Mesendoderm (in vitro differentiated cells): Measurements from ENCODE around the gene KATNIP.
A peak's percentile ranks its signal among the peaks of the same experiment; 100 is the strongest.

Experiments
- DNase-seq: peaks from one replicate; pipeline ENCODE4 v3.0.0; 2013
- H2AK5ac ChIP-seq: 2 replicates; pipeline ENCODE4 v1.6.1; 2013; ENCODE audit warnings: low read length, inconsistent platforms
- H2BK120ac ChIP-seq: 2 replicates; pipeline ENCODE4 v1.6.1; 2013; ENCODE audit warnings: low read depth, mild to moderate bottlenecking, low read length, moderate library complexity, mixed read lengths
- H2BK15ac ChIP-seq: replicated peaks from 2 replicates; pipeline ENCODE4 v1.6.1; 2013; ENCODE audit warnings: low read depth, mild to moderate bottlenecking, moderate library complexity
- H2BK5ac ChIP-seq: 2 replicates; pipeline ENCODE4 v1.6.1; 2013; ENCODE audit warnings: low read length, inconsistent platforms
- H3K18ac ChIP-seq: 2 replicates; pipeline ENCODE4 v1.6.1; 2013; ENCODE audit warnings: mild to moderate bottlenecking, low read length, mixed read lengths
- H3K23ac ChIP-seq: one replicate; pipeline ENCODE4 v1.6.1; 2013; ENCODE audit warnings: low read length
- H3K27ac ChIP-seq: 2 replicates; pipeline ENCODE4 v1.5.1; 2013; ENCODE audit warnings: low read depth, mild to moderate bottlenecking, inconsistent platforms, low read length, moderate library complexity
- H3K27me3 ChIP-seq: 2 replicates; pipeline ENCODE4 v1.6.1; 2013; ENCODE audit warnings: low read length, control low read depth, mild to moderate bottlenecking, inconsistent platforms; ENCODE audit not compliant: insufficient read depth, poor library complexity
- H3K36me3 ChIP-seq: 2 replicates; pipeline ENCODE4 v1.6.1; 2013; ENCODE audit warnings: low read length, inconsistent platforms; ENCODE audit not compliant: control insufficient read depth, insufficient read depth
- H3K4ac ChIP-seq: one replicate; pipeline ENCODE4 v1.6.1; 2013; ENCODE audit warnings: low read depth, mild to moderate bottlenecking, low read length, moderate library complexity
- H3K4me1 ChIP-seq: 2 replicates; pipeline ENCODE4 v1.6.1; 2013; ENCODE audit warnings: low read depth, low read length, inconsistent platforms; ENCODE audit not compliant: control insufficient read depth
- H3K4me2 ChIP-seq: 2 replicates; pipeline ENCODE4 v1.6.1; 2013; ENCODE audit warnings: low read length
- H3K4me3 ChIP-seq: 2 replicates; pipeline ENCODE4 v1.5.1; 2013; ENCODE audit warnings: mild to moderate bottlenecking, low read length
- H3K56ac ChIP-seq: one replicate; pipeline ENCODE4 v1.6.1; 2013; ENCODE audit warnings: low read length
- H3K79me1 ChIP-seq: 2 replicates; pipeline ENCODE4 v1.6.1; 2013; ENCODE audit warnings: low read length, inconsistent platforms
- H3K79me2 ChIP-seq: 2 replicates; pipeline ENCODE4 v1.6.1; 2013; ENCODE audit warnings: mild to moderate bottlenecking, low read length; ENCODE audit not compliant: control insufficient read depth, insufficient read depth
- H3K9ac ChIP-seq: 2 replicates; pipeline ENCODE4 v1.6.1; 2013; ENCODE audit warnings: low read length, inconsistent platforms
- H4K5ac ChIP-seq: one replicate; pipeline ENCODE4 v1.6.1; 2013; ENCODE audit warnings: low read length
- H4K8ac ChIP-seq: one replicate; pipeline ENCODE4 v1.6.1; 2013; ENCODE audit warnings: low read depth, mild to moderate bottlenecking, control low read depth, low read length, moderate library complexity
- WGBS: extraction: QIAGEN DNeasy Blood & Tissue Kit; methylation state at CpG from one replicate; pipeline ENCODE4 v1.1.7; 2013; ENCODE audit warnings: low lambda C conversion rate, missing lambda C conversion rate; ENCODE audit not compliant: insufficient coverage; ENCODE audit errors: extremely low coverage; 5-methylcytosine and 5-hydroxymethylcytosine counted together

KATNIP gene

DNA sequence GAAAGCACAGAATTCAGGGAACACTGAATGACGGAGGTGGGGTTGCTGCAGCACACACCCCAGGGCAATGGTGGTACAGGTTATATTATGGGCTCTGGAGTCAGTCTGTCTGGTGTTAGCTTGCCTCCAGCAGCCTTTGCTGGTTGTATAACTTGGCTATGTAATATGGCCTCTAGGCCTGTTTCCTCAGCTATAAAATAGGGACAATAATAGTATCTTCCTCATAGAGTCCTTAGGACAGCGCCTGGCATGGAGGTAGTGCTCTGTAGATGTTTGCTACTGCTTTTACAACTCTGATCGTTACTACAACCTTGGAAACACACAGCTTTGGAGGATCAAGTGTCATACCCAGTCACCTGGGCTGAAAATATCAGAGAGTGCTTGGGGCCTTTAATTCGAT is 31.7 kb upstream of the KATNIP start:
- H3K36me3 ChIP-seq = peaks cover 2% of the 10 kb centered on the region
- H4K8ac ChIP-seq = no peak overlapping the region
- peaks cover 6% of the 10 kb centered on the region for H3K79me1 ChIP-seq
- H3K79me2 ChIP-seq = no peaks in the 10 kb centered on the region
- no peaks in the 10 kb centered on the region for H3K4me1 ChIP-seq
- H3K18ac ChIP-seq = no peak overlapping the region
- no peak overlapping the region for H3K9ac ChIP-seq
- H3K4me2 ChIP-seq = no peak overlapping the region
- no peak overlapping the region for H2BK5ac ChIP-seq
- DNase-seq = no peak
- no peak overlapping the region for H3K56ac ChIP-seq
- H3K4me3 ChIP-seq = no peak overlapping the region
- WGBS = no CpG with 5 or more reads among the region's 4 CpGs
- no peak overlapping the region for H2BK120ac ChIP-seq
- no peak overlapping the region for H3K27ac ChIP-seq
- H3K4ac ChIP-seq = no peak overlapping the region
- no peaks in the 10 kb centered on the region for H3K27me3 ChIP-seq
- no peak overlapping the region for H2AK5ac ChIP-seq
- no peak overlapping the region for H2BK15ac ChIP-seq
- H4K5ac ChIP-seq = no peak overlapping the region
- H3K23ac ChIP-seq = no peak overlapping the region

GRCh38 chr16:27520982-27521673 is 28.8 kb upstream of the KATNIP start:
- no peak overlapping the region for H3K23ac ChIP-seq
- no peak overlapping the region for H3K27ac ChIP-seq
- H2BK15ac ChIP-seq = no peak overlapping the region
- DNase-seq = peak; percentile 7
- H3K4ac ChIP-seq = no peak overlapping the region
- H3K9ac ChIP-seq = no peak overlapping the region
- H3K4me1 ChIP-seq = no peaks in the 10 kb centered on the region
- H2BK120ac ChIP-seq = no peak overlapping the region
- H3K79me1 ChIP-seq = no peaks in the 10 kb centered on the region
- H3K4me3 ChIP-seq = no peak overlapping the region
- no peak overlapping the region for H3K56ac ChIP-seq
- no peak overlapping the region for H2AK5ac ChIP-seq
- H2BK5ac ChIP-seq = no peak overlapping the region
- H3K36me3 ChIP-seq = peaks cover 6% of the 10 kb centered on the region
- no peaks in the 10 kb centered on the region for H3K79me2 ChIP-seq
- H3K4me2 ChIP-seq = no peak overlapping the region
- no peaks in the 10 kb centered on the region for H3K27me3 ChIP-seq
- H4K8ac ChIP-seq = no peak overlapping the region
- H4K5ac ChIP-seq = no peak overlapping the region
- WGBS = no CpG with 5 or more reads among the region's 16 CpGs
- H3K18ac ChIP-seq = no peak overlapping the region

DNA sequence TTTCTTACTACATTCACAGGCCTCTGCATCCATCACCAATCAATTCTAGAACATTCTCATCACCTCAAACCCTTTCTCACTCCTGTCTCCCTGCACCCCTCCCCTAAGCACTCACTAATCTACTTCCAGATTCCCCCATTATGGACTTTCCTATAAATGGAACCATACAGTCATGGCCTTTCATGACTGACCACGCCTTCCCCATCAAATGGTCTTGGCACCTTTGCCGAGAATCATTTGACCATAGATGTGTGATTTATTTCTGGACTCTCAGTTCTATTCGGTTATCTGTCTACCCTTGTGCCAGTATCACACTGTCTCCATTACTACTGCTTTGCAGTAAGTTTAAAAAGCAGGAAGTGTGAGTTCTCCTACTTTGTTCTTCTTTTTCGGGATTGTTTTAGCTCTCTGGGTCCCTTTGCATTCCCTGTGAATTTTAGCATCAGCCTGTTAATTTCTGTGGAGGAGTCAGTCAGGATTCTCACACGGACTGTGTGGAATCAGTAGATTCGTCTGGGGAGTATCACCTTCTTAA is 27.7 kb upstream of the KATNIP start:
- WGBS = no CpG with 5 or more reads among the region's 6 CpGs
- Histone ChIP-seq H2BK15ac (no peak overlapping the region), H4K5ac (no peak overlapping the region), H3K56ac (no peak overlapping the region), H4K8ac (no peak overlapping the region), H3K27me3 (no peaks in the 10 kb centered on the region), H3K27ac (no peak overlapping the region), H3K18ac (no peak overlapping the region), H2BK5ac (no peak overlapping the region), H2AK5ac (no peak overlapping the region), H3K79me1 (no peaks in the 10 kb centered on the region), H3K23ac (no peak overlapping the region), H3K9ac (no peak overlapping the region), H3K4me3 (no peak overlapping the region), H2BK120ac (no peak overlapping the region), H3K79me2 (no peaks in the 10 kb centered on the region), H3K36me3 (peaks cover 8% of the 10 kb centered on the region), H3K4ac (no peak overlapping the region), H3K4me1 (no peaks in the 10 kb centered on the region), H3K4me2 (no peak overlapping the region)
- peak; percentile 13 for DNase-seq

DNA sequence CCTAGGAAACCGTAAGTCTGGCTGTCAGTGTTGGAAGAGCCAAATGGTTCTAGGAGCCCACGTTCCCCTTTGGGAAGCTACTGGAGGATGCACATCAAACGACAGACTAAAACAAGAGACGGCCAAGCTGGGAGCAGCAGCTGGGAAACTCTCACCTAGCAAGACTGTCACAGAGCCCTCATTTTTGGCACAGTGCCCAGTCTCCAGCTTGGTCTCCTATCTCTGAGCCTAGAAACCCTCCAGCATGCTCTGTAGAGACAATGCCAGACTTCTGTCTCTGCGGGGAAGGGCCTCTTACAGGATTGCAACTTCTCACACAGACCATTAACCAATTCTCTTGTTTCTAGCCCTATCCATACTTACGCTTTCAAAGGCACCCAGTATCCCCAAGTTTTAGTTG is 23.8 kb upstream of the KATNIP start:
- H2AK5ac ChIP-seq = no peak overlapping the region
- H2BK15ac ChIP-seq = no peak overlapping the region
- no CpG with 5 or more reads among the region's 6 CpGs for WGBS
- H2BK5ac ChIP-seq = no peak overlapping the region
- H3K27me3 ChIP-seq = no peaks in the 10 kb centered on the region
- H3K36me3 ChIP-seq = peaks cover 16% of the 10 kb centered on the region
- H2BK120ac ChIP-seq = no peak overlapping the region
- H3K56ac ChIP-seq = no peak overlapping the region
- no peaks in the 10 kb centered on the region for H3K4me1 ChIP-seq
- no peaks in the 10 kb centered on the region for H3K79me1 ChIP-seq
- no peak for DNase-seq
- no peak overlapping the region for H3K4me3 ChIP-seq
- no peak overlapping the region for H3K18ac ChIP-seq
- no peak overlapping the region for H3K9ac ChIP-seq
- H4K5ac ChIP-seq = no peak overlapping the region
- no peak overlapping the region for H3K4ac ChIP-seq
- no peak overlapping the region for H3K4me2 ChIP-seq
- H3K23ac ChIP-seq = no peak overlapping the region
- no peaks in the 10 kb centered on the region for H3K79me2 ChIP-seq
- no peak overlapping the region for H3K27ac ChIP-seq
- H4K8ac ChIP-seq = no peak overlapping the region

GRCh38 chr16:27528294-27528693 is 21.6 kb upstream of the KATNIP start:
- H4K5ac ChIP-seq = no peak overlapping the region
- no CpG with 5 or more reads among the region's 4 CpGs for WGBS
- H3K4me1 ChIP-seq = no peaks in the 10 kb centered on the region
- no peak overlapping the region for H3K4me2 ChIP-seq
- H3K18ac ChIP-seq = no peak overlapping the region
- H3K79me1 ChIP-seq = no peaks in the 10 kb centered on the region
- no peaks in the 10 kb centered on the region for H3K27me3 ChIP-seq
- H3K4ac ChIP-seq = no peak overlapping the region
- no peak overlapping the region for H4K8ac ChIP-seq
- H3K79me2 ChIP-seq = no peaks in the 10 kb centered on the region
- no peak overlapping the region for H3K27ac ChIP-seq
- no peak overlapping the region for H2AK5ac ChIP-seq
- no peak overlapping the region for H3K23ac ChIP-seq
- no peak overlapping the region for H3K4me3 ChIP-seq
- H3K9ac ChIP-seq = no peak overlapping the region
- no peak for DNase-seq
- H2BK120ac ChIP-seq = no peak overlapping the region
- H2BK5ac ChIP-seq = no peak overlapping the region
- peaks cover 22% of the 10 kb centered on the region for H3K36me3 ChIP-seq
- H3K56ac ChIP-seq = no peak overlapping the region
- no peak overlapping the region for H2BK15ac ChIP-seq

GRCh38 chr16:27529962-27530361 is 20.0 kb upstream of the KATNIP start:
- no peak overlapping the region for H2BK120ac ChIP-seq
- H3K27ac ChIP-seq = no peak overlapping the region
- H3K23ac ChIP-seq = no peak overlapping the region
- H3K56ac ChIP-seq = no peak overlapping the region
- no peak overlapping the region for H3K9ac ChIP-seq
- no peak overlapping the region for H4K5ac ChIP-seq
- no peak overlapping the region for H2BK5ac ChIP-seq
- H3K4me2 ChIP-seq = no peak overlapping the region
- H3K27me3 ChIP-seq = no peaks in the 10 kb centered on the region
- H4K8ac ChIP-seq = no peak overlapping the region
- no peak overlapping the region for H2BK15ac ChIP-seq
- H3K36me3 ChIP-seq = peaks cover 27% of the 10 kb centered on the region
- H3K79me2 ChIP-seq = no peaks in the 10 kb centered on the region
- no peak overlapping the region for H3K18ac ChIP-seq
- H3K4me3 ChIP-seq = no peak overlapping the region
- DNase-seq = no peak
- WGBS = no CpG with 5 or more reads among the region's 6 CpGs
- H2AK5ac ChIP-seq = no peak overlapping the region
- H3K4ac ChIP-seq = no peak overlapping the region
- H3K79me1 ChIP-seq = no peaks in the 10 kb centered on the region
- no peaks in the 10 kb centered on the region for H3K4me1 ChIP-seq
